Pancreas (tissue), 10 donors: ENCODE data around the gene PPP2R2B. TPM values are rescaled to one million over a fixed set of nuclear protein-coding genes. Genes with fewer than 3 reads are reported as not detected.
A peak's percentile ranks its signal among the peaks of the same experiment; 100 is the strongest.

Experiments used
- ATAC-seq, 4 donors: fragments of 200-7000 bp; cut with Tn5 transposase; one replicate each; pipeline versions ENCODE4 v1.8.0 to v1.9.1; 2020; ENCODE audit warnings: mild to moderate bottlenecking in 4 of 4, moderate library complexity in 4 of 4
- DNase-seq, 6 donors: peaks; one replicate each; pipeline ENCODE4 v3.0.0-alpha.2; 2020
- FAIRE-seq: peaks from 2 replicates; lab custom pipeline; 2012; peaks lifted over from hg19 to GRCh38; lab: Jason Lieb, UNC
- H3K27ac ChIP-seq, 4 donors: fragments of 200-600 bp; sonication (generic); 1 replicate in 3 of 4; 2 replicates in 1 of 4; pipeline versions ENCODE4 v1.5.0 to v1.8.0; 2020
- H3K27me3 ChIP-seq, 4 donors: fragments of 200-600 bp; one replicate each; pipeline ENCODE4 v1.8.0; 2021
- H3K36me3 ChIP-seq, 3 donors: fragments of 200-600 bp; sonication (generic) in 1 of 3; one replicate each; pipeline versions ENCODE4 v1.5.0 to v1.8.0; 2020 to 2021
- H3K4me1 ChIP-seq, 3 donors: fragments of 200-600 bp; one replicate each; pipeline ENCODE4 v1.8.0; 2021
- H3K4me3 ChIP-seq, 4 donors: fragments of 200-600 bp; sonication (generic) in 2 of 4; one replicate each; pipeline versions ENCODE4 v1.5.0 to v1.8.0; 2020 to 2021
- H3K9me3 ChIP-seq, 4 donors: fragments of 200-600 bp; one replicate each; pipeline ENCODE4 v1.8.0; 2021
- WGBS, 2 donors: extraction: QIAGEN DNeasy Blood & Tissue Kit; methylation state at CpG; one replicate each; pipeline ENCODE4 v1.1.7; 2013; 5-methylcytosine and 5-hydroxymethylcytosine counted together
- intact Hi-C, 3 donors: fragments of 100-400 bp; cut with DNase I; formaldehyde crosslinking; loops; one replicate each; pipeline versions ENCODE4 v1.11.1 to v1.14.2; 2022
- polyA plus RNA-seq, 2 donors: library from polyadenylated mRNA; stranded (reverse); fragments of 200-250 nt; gene quantifications; one replicate each; pipeline ENCODE4 v1.2.3, GENCODE V29; 2013
- total RNA-seq, 6 donors: library from RNA; stranded (reverse); fragmentation: NEBNext Ultra II Directional in 4 of 6; extraction: Animal tissue kit (Norgen Biotek cat#: 25700) in 4 of 6; gene quantifications; one replicate each; pipeline versions ENCODE4 v1.2.1 to v1.2.4, GENCODE V29; 2021 to 2023
- TF ChIP-seq, protein P1 (sequence below), 4 donors: fragments of 200-600 bp; sonication (generic) in 3 of 4; IDR thresholded peaks; one replicate each; pipeline versions ENCODE4 v1.5.0 to v1.8.0; 2021; ENCODE audit warnings: antibody characterized with exemption in 4 of 4
- donor health status: healthy with polysubstance abuse.
- donor health status: DM: no; HTN: no; CAD: no; lungs with moderate emphysema.
- donor health status: DM: no; HTN: no; CAD: no.
- donor health status: control.
- donor health status: control.
- donor health status: Bipolar disorder and iron deficiency.
- donor health status: DM: yes; HTN: yes; CAD: no.
- donor health status: DM: no; HTN: no; CAD: no.
- donor health status: DM: no; HTN: no; CAD: no.
- donor health status: DM: yes; HTN: yes; CAD: no.

Gene PPP2R2B
- total and polyA plus RNA-seq, 8 donors, result 0.51 to 3.5 (median 0.81) TPM

DNA sequence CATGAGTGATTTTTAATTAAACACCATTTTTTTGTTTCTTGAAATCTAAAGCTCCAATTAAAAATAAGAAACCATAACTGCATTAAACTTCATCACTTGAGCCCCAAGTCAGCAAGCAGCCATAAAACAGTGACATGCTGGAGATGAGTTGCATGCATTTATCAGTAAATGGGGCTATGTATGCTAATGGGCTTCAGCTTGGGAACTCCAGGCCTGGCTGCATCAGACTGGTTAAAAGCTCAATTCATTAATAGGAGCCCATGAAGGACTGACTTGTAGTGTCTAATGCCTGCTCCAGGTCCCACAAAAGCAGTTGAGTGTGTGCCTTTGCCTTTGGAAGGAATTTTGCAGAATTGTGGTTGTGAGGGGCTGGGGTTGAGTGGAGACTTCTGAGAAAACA, 328.9 kb downstream of the PPP2R2B start:
- Histone ChIP-seq H3K4me1 (no peaks in the 10 kb centered on the region), H3K27ac (no peak overlapping the region), H3K4me3 (no peak overlapping the region), H3K9me3 (no peaks in the 10 kb centered on the region), H3K27me3 (no peaks in the 10 kb centered on the region), H3K36me3 (no peaks in the 10 kb centered on the region)
- FAIRE-seq, result no peak
- no peak for ATAC-seq
- TF ChIP-seq, protein P1, sequence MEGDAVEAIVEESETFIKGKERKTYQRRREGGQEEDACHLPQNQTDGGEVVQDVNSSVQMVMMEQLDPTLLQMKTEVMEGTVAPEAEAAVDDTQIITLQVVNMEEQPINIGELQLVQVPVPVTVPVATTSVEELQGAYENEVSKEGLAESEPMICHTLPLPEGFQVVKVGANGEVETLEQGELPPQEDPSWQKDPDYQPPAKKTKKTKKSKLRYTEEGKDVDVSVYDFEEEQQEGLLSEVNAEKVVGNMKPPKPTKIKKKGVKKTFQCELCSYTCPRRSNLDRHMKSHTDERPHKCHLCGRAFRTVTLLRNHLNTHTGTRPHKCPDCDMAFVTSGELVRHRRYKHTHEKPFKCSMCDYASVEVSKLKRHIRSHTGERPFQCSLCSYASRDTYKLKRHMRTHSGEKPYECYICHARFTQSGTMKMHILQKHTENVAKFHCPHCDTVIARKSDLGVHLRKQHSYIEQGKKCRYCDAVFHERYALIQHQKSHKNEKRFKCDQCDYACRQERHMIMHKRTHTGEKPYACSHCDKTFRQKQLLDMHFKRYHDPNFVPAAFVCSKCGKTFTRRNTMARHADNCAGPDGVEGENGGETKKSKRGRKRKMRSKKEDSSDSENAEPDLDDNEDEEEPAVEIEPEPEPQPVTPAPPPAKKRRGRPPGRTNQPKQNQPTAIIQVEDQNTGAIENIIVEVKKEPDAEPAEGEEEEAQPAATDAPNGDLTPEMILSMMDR (IDR thresholded peaks at IDR 0.05), result no peak
- intact Hi-C loops, result loop anchor here (10.0 kb wide), 4 partner anchors 405 to 645 kb away; no protein-coding TSS in a partner anchor
- no peak for DNase-seq

DNA sequence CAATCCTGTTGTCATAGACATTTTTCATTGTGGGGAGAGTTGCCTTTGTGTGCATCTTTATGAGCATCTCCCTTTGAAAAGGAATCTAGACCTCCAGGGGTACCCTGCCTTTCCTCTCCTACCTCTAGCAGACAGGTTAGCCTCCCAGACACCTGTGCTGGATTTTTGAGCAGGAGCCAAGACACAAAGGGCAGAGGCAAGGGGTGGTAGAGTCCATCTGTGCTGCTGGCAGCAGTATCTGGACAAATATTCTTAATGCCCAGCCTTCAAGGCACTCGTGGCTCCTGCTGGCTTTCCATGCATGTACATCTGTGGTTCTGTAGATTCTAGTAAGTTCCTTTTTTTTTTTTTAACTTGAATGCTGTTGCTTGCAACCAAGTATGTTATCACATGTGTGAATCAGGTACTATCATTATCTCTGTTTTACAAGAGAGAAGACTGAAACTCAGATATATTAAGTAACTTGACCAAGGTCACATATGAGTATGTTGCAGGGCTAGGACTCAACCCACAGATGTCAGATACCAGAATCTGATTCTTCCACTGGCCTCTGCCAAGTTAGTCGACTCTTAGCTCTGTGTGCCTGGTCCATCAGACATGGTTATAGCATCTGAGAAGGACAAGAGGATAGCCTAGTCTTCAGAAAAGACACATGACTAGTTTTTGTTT, 329.6 kb downstream of the PPP2R2B start:
- FAIRE-seq (no peak), DNase-seq (no peak), ATAC-seq (no peak)
- Histone ChIP-seq H3K9me3 (no peaks in the 10 kb centered on the region), H3K4me3 (no peak overlapping the region), H3K36me3 (no peaks in the 10 kb centered on the region), H3K27ac (no peak overlapping the region), H3K27me3 (no peaks in the 10 kb centered on the region), H3K4me1 (no peaks in the 10 kb centered on the region)
- TF ChIP-seq, protein P1 (IDR thresholded peaks at IDR 0.05), result no peak
- intact Hi-C loops, result loop anchor here (10.0 kb wide), 3 partner anchors 406 to 646 kb away; no protein-coding TSS in a partner anchor
- WGBS, 2 donors, result 35 to 41% methylated on average over 2 of the region's 2 CpGs

DNA sequence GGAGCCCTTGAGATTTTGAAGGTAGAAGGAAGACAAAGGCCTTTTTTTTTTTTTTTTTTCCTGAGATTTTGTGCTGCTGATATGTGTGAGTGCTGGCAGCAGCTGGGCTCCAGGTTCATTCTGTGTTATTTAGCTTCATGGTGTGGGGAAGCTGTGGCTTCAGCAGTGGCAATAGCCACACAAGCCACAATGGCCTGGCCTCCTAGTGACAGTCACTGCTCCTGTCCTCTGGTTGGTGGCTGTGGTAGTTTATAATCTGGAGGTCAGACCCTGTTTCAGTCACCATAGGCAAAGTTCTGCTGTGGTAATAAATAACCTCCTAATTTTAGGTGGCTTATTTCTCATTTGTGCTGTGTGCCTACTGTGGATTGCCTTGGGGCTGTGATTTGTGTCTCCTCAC, 334.3 kb downstream of the PPP2R2B start:
- FAIRE-seq, result no peak
- TF ChIP-seq, protein P1 (IDR thresholded peaks at IDR 0.05), result no peak
- intact Hi-C loops, result loop anchor here (10.0 kb wide), 3 partner anchors 411 to 651 kb away; no protein-coding TSS in a partner anchor
- H3K27me3 ChIP-seq, result no peaks in the 10 kb centered on the region
- DNase-seq, result no peak
- H3K4me3 ChIP-seq, result no peak overlapping the region
- ATAC-seq, result no peak
- H3K36me3 ChIP-seq, result no peaks in the 10 kb centered on the region
- no peaks in the 10 kb centered on the region for H3K9me3 ChIP-seq
- no peak overlapping the region for H3K27ac ChIP-seq
- H3K4me1 ChIP-seq, result no peaks in the 10 kb centered on the region

DNA sequence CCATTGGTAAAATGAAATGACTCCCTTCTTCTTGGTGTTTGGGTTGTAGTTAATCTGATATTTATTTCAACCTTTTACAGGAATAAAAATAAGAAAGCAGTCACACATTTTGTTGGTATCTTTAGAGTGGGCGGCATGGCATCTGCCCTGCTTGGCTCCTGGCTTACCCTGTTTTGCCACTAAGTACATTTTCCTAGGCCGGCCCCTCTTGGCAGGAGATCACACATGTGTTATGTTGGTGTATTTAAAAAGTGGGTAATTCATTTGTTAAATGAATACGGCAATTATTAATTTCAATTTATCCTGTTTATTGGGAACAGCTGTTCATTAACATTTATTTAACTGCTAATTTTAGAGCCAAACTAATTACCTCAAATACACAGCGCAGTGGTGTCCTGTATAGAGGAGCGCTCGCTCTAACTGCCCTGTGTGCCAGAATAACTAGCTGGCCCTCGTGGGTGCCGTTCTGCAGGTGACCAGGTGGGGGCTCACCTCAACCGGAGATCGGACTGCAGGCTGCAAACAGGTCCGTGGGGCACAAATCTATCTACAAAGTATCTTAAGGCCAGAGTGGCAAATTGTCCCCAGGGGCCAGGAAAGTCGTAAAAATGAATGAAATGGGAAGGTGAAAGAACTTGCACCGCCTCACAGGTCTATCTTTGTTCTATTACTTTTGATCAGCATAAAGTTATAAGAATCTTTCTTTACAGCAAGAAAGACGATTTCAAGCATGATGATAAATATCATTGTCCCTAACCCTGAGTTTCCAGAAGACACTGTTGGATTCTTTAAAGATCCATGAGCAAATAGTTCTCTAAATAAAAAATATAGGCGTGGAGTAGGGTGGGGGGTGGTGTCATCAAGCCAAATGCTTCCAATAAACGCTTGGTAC, 336.4 kb downstream of the PPP2R2B start:
- FAIRE-seq (no peak), DNase-seq (peak; percentile 55 to 90 (median 80)), ATAC-seq (peak; percentile 90 to 100 (median 98))
- no peak overlapping the region for H3K4me3 ChIP-seq
- H3K36me3 ChIP-seq, result no peaks in the 10 kb centered on the region
- TF ChIP-seq, protein P1 (IDR thresholded peaks at IDR 0.05), result peak; percentile 43 to 88 (median 75)
- no peak overlapping the region for H3K27ac ChIP-seq
- no peaks in the 10 kb centered on the region for H3K9me3 ChIP-seq
- 17 to 18% methylated on average over 16 of the region's 16 CpGs for WGBS, 2 donors
- no peaks in the 10 kb centered on the region for H3K4me1 ChIP-seq
- H3K27me3 ChIP-seq, result no peaks in the 10 kb centered on the region
- intact Hi-C loops, result loop anchor here (10.0 kb wide), 3 partner anchors 413 to 653 kb away; no protein-coding TSS in a partner anchor
